SU-DHL-6 (cell line): Measurements from ENCODE around the gene CBLN2.

Experiments
- H2AFZ ChIP-seq: fragments of 200-600 bp; sonication (generic); 2 replicates; pipeline ENCODE4 v1.6.1; 2014; ENCODE audit warnings: low read depth, mild to moderate bottlenecking, moderate library complexity, mixed read lengths, antibody characterized with exemption, low read length; ENCODE audit not compliant: severe bottlenecking
- H3F3A ChIP-seq: fragments of 200-600 bp; shearing (Covaris generic); 2 replicates; pipeline ENCODE4 v1.6.0; 2016; ENCODE audit warnings: antibody characterized with exemption, mild to moderate bottlenecking; ENCODE audit not compliant: insufficient read depth
- H3K27ac ChIP-seq: fragments of 200-600 bp; sonication (generic); 2 replicates; pipeline ENCODE4 v1.5.1; 2016; ENCODE audit warnings: low read depth, mild to moderate bottlenecking, low read length, moderate library complexity, mixed read lengths
- H3K27me3 ChIP-seq: fragments of 200-600 bp; sonication (generic), shearing (Covaris generic); 2 replicates; pipeline ENCODE4 v1.6.0; 2014; ENCODE audit warnings: mild to moderate bottlenecking, low read length
- H3K36me3 ChIP-seq: fragments of 200-600 bp; sonication (generic); 2 replicates; pipeline ENCODE4 v1.6.1; 2014; ENCODE audit warnings: mild to moderate bottlenecking, low read length, mixed read lengths
- H3K4me2 ChIP-seq: fragments of 300-600, 200-600 bp; shearing (Covaris generic), sonication (generic); 2 replicates; pipeline ENCODE4 v1.6.0; 2014; ENCODE audit warnings: low read length, low read depth, mild to moderate bottlenecking; ENCODE audit not compliant: poor library complexity, severe bottlenecking
- H3K4me3 ChIP-seq: fragments of 200-600 bp; sonication (generic); 2 replicates; pipeline ENCODE4 v1.5.1; 2014; ENCODE audit warnings: antibody characterized with exemption, low read length, mild to moderate bottlenecking, mixed read lengths; ENCODE audit not compliant: insufficient read depth, poor library complexity, severe bottlenecking
- H3K79me2 ChIP-seq: fragments of 200-600 bp; sonication (generic); 2 replicates; pipeline ENCODE4 v1.6.1; 2014; ENCODE audit warnings: mild to moderate bottlenecking, low read length, moderate library complexity; ENCODE audit not compliant: insufficient read depth
- H3K9ac ChIP-seq: fragments of 200-600 bp; sonication (generic); 2 replicates; pipeline ENCODE4 v1.7.0; 2014; ENCODE audit warnings: mild to moderate bottlenecking, low read length
- H3K9me2 ChIP-seq: fragments of 200-600 bp; sonication (generic); replicated peaks from 2 replicates; pipeline ENCODE4 v1.6.1; 2014; ENCODE audit warnings: low read length; ENCODE audit not compliant: insufficient read depth
- H3K9me3 ChIP-seq: fragments of 200-600 bp; sonication (generic); 2 replicates; pipeline ENCODE4 v1.6.1; 2014; ENCODE audit warnings: low read length, mixed read lengths; ENCODE audit not compliant: insufficient read depth
- H4K20me1 ChIP-seq: fragments of 200-600 bp; sonication (generic); 2 replicates; pipeline ENCODE4 v1.6.1; 2014; ENCODE audit warnings: low read depth, mild to moderate bottlenecking, antibody characterized with exemption, low read length, moderate library complexity, mixed read lengths
- EZH2phosphoT487 ChIP-seq: fragments of 200-600 bp; sonication (generic), shearing (Covaris generic); conservative IDR thresholded peaks from 2 replicates; pipeline ENCODE4 v1.6.1; 2018; ENCODE audit warnings: mild to moderate bottlenecking, antibody characterized with exemption, low read length, moderate library complexity, mixed read lengths
- TF ChIP-seq, protein P1 (sequence below): fragments of 200-600 bp; sonication (generic); IDR thresholded peaks from one replicate; pipeline ENCODE4 v1.5.1; 2017; ENCODE audit warnings: antibody characterized with exemption, mild to moderate bottlenecking, low read length, moderate library complexity; ENCODE audit not compliant: insufficient read depth, poor library complexity, severe bottlenecking

CBLN2 gene

DNA sequence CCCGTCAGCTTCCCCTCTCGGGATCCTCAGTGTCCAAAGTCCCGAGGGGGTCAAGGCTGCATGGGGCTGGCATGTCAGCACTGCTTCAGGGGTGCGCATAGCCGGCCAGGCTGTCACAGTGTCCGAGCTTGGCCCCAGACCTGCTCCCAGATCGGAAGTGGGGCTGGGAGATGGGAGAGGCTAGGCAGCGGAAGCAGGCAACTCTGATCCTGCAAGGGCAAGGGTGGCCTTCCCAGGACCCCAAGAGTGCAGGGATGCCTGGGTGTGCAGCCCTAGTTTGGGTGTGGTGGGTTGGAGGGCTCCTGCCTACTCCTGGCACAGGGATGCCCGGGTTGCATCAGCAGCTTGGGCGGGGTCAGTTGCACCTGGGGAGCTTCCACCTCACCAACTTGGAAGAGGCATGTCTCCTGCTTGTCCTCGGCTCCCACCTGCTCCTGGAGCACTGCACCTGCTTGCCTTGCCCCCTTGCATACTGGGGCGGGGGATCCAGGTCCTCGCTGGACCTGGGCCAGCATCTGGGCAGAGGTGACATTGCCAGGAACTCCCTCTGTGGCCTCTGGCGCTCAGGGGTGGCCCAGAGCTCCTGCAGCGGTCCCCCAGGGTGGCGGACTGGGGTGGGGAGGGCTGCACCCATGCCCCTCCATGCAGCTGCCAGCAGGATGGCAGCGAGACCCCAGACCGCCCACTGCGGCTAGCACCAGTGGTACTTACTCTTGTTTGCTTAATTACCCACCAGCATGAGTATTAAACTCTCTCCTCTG is 41.3 kb downstream of the CBLN2 start:
- Histone ChIP-seq H3K27ac (no peak overlapping the region), H3K36me3 (no peaks in the 10 kb centered on the region), H3K9ac (no peak overlapping the region), H3K79me2 (no peaks in the 10 kb centered on the region), H3K9me3 (no peaks in the 10 kb centered on the region), H3K4me2 (no peak overlapping the region), H3K4me3 (no peak overlapping the region), H3K27me3 (no peaks in the 10 kb centered on the region), H3K9me2 (no peaks in the 10 kb centered on the region), H2AFZ (no peak overlapping the region), H4K20me1 (no peaks in the 10 kb centered on the region), H3F3A (no peaks in the 10 kb centered on the region)
- no peak for TF ChIP-seq EZH2phosphoT487
- TF ChIP-seq, protein P1, sequence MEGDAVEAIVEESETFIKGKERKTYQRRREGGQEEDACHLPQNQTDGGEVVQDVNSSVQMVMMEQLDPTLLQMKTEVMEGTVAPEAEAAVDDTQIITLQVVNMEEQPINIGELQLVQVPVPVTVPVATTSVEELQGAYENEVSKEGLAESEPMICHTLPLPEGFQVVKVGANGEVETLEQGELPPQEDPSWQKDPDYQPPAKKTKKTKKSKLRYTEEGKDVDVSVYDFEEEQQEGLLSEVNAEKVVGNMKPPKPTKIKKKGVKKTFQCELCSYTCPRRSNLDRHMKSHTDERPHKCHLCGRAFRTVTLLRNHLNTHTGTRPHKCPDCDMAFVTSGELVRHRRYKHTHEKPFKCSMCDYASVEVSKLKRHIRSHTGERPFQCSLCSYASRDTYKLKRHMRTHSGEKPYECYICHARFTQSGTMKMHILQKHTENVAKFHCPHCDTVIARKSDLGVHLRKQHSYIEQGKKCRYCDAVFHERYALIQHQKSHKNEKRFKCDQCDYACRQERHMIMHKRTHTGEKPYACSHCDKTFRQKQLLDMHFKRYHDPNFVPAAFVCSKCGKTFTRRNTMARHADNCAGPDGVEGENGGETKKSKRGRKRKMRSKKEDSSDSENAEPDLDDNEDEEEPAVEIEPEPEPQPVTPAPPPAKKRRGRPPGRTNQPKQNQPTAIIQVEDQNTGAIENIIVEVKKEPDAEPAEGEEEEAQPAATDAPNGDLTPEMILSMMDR: no peak

- no peaks in the 10 kb centered on the region for H3K9me3 ChIP-seq
- H4K20me1 ChIP-seq: no peaks in the 10 kb centered on the region
- TF ChIP-seq, protein P1: no peak
- no peak for TF ChIP-seq EZH2phosphoT487
- no peak overlapping the region for H3K9ac ChIP-seq
- no peak overlapping the region for H3K4me2 ChIP-seq
- no peak overlapping the region for H3K4me3 ChIP-seq
- no peaks in the 10 kb centered on the region for H3F3A ChIP-seq
- H3K27me3 ChIP-seq: no peaks in the 10 kb centered on the region
- H3K79me2 ChIP-seq: no peaks in the 10 kb centered on the region
- H2AFZ ChIP-seq: no peak overlapping the region
- no peaks in the 10 kb centered on the region for H3K36me3 ChIP-seq
- no peaks in the 10 kb centered on the region for H3K9me2 ChIP-seq
- H3K27ac ChIP-seq: no peak overlapping the region
Measured at GRCh38 chr18:72492497-72492896, 51.6 kb downstream of the CBLN2 start.
